Measurements from ENCODE around the gene GPR78. TPM values are rescaled to one million over a fixed set of nuclear protein-coding genes. Genes with fewer than 3 reads are reported as not detected.
A peak's percentile ranks its signal among the peaks of the same experiment; 100 is the strongest.

GPR78 gene
- total RNA-seq, 1 donor from 2014 or later: 0.54 TPM

DNA sequence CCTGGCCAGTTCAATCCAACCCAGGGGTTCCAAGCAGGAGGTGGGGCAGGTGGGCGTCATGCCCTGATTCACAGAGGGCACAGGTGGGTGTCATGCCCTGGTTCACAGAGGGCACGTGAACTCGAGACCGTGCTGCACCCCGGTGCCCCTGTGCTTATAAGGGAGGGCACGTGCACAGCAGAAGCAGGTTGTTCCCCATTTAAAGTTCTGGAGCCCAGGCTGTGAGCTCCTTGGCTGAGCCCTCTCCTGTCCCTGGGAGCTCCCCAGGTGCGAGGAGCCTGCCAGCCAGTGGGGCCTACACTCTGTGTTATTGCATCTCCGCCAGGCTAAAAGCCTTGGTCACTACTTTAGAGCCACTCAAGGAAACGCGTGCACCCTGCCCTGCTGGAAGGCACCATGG is 9.1 kb downstream of the GPR78 start:
- TF ChIP-seq, protein P1, sequence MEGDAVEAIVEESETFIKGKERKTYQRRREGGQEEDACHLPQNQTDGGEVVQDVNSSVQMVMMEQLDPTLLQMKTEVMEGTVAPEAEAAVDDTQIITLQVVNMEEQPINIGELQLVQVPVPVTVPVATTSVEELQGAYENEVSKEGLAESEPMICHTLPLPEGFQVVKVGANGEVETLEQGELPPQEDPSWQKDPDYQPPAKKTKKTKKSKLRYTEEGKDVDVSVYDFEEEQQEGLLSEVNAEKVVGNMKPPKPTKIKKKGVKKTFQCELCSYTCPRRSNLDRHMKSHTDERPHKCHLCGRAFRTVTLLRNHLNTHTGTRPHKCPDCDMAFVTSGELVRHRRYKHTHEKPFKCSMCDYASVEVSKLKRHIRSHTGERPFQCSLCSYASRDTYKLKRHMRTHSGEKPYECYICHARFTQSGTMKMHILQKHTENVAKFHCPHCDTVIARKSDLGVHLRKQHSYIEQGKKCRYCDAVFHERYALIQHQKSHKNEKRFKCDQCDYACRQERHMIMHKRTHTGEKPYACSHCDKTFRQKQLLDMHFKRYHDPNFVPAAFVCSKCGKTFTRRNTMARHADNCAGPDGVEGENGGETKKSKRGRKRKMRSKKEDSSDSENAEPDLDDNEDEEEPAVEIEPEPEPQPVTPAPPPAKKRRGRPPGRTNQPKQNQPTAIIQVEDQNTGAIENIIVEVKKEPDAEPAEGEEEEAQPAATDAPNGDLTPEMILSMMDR (IDR thresholded peaks at IDR 0.05): no peak
- Mint-ChIP-seq H3K4me1 (ENCODE audit: unreplicated experiment) (peaks cover 41% of the 10 kb centered on the region), H3K27me3 (ENCODE audit: unreplicated experiment) (peaks cover 29% of the 10 kb centered on the region), H3K9me3 (ENCODE audit: unreplicated experiment) (no peaks in the 10 kb centered on the region), H3K4me3 (ENCODE audit: unreplicated experiment) (no peak overlapping the region), H3K36me3 (ENCODE audit: unreplicated experiment) (no peaks in the 10 kb centered on the region), H3K27ac (ENCODE audit: unreplicated experiment) (peak overlapping the region; percentile 1)
- DNase-seq (ENCODE audit: extremely low spot score, unreplicated experiment): no peak

- Mint-ChIP-seq H3K4me1 (ENCODE audit: unreplicated experiment) (peaks cover 43% of the 10 kb centered on the region), H3K36me3 (ENCODE audit: unreplicated experiment) (no peaks in the 10 kb centered on the region), H3K27ac (ENCODE audit: unreplicated experiment) (peak overlapping the region; percentile 62), H3K9me3 (ENCODE audit: unreplicated experiment) (no peaks in the 10 kb centered on the region), H3K27me3 (ENCODE audit: unreplicated experiment) (peaks cover 23% of the 10 kb centered on the region), H3K4me3 (ENCODE audit: unreplicated experiment) (no peak overlapping the region)
- DNase-seq (ENCODE audit: extremely low spot score, unreplicated experiment): no peak
- TF ChIP-seq, protein P1 (IDR thresholded peaks at IDR 0.05): no peak
Observed at GRCh38 chr4:8589823-8590545, 9.8 kb downstream of the GPR78 start.

DNA sequence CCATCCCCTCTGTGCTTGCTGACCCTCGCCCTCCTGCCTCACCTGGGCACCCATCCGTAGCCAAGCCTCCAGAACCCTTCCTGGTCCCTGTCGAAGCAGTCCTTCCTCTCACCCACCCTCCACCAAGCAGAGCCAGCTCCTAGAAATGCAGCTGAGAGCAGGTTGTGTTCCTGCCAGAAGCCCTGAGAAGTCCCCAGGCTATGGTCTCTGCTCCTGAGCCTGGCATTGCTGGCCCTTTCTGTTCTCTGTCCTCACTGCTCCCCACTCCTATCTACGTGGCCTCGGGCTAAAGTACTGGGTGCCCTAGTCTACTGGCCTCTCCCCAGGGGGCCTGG is 10.3 kb downstream of the GPR78 start:
- no peak for DNase-seq (ENCODE audit: extremely low spot score, unreplicated experiment)
- Mint-ChIP-seq H3K9me3 (ENCODE audit: unreplicated experiment) (no peaks in the 10 kb centered on the region), H3K36me3 (ENCODE audit: unreplicated experiment) (no peaks in the 10 kb centered on the region), H3K27me3 (ENCODE audit: unreplicated experiment) (peaks cover 18% of the 10 kb centered on the region), H3K4me1 (ENCODE audit: unreplicated experiment) (peaks cover 43% of the 10 kb centered on the region), H3K4me3 (ENCODE audit: unreplicated experiment) (no peak overlapping the region), H3K27ac (ENCODE audit: unreplicated experiment) (peak overlapping the region; percentile 62)
- TF ChIP-seq, protein P1 (IDR thresholded peaks at IDR 0.05): no peak

GRCh38 chr4:8591114-8591513 is 10.9 kb downstream of the GPR78 start:
- Mint-ChIP-seq H3K4me1 (ENCODE audit: unreplicated experiment) (peaks cover 43% of the 10 kb centered on the region), H3K36me3 (ENCODE audit: unreplicated experiment) (no peaks in the 10 kb centered on the region), H3K9me3 (ENCODE audit: unreplicated experiment) (no peaks in the 10 kb centered on the region), H3K27me3 (ENCODE audit: unreplicated experiment) (peaks cover 16% of the 10 kb centered on the region), H3K4me3 (ENCODE audit: unreplicated experiment) (no peak overlapping the region), H3K27ac (ENCODE audit: unreplicated experiment) (no peak overlapping the region)
- TF ChIP-seq, protein P1 (IDR thresholded peaks at IDR 0.05): no peak
- no peak for DNase-seq (ENCODE audit: extremely low spot score, unreplicated experiment)

DNA sequence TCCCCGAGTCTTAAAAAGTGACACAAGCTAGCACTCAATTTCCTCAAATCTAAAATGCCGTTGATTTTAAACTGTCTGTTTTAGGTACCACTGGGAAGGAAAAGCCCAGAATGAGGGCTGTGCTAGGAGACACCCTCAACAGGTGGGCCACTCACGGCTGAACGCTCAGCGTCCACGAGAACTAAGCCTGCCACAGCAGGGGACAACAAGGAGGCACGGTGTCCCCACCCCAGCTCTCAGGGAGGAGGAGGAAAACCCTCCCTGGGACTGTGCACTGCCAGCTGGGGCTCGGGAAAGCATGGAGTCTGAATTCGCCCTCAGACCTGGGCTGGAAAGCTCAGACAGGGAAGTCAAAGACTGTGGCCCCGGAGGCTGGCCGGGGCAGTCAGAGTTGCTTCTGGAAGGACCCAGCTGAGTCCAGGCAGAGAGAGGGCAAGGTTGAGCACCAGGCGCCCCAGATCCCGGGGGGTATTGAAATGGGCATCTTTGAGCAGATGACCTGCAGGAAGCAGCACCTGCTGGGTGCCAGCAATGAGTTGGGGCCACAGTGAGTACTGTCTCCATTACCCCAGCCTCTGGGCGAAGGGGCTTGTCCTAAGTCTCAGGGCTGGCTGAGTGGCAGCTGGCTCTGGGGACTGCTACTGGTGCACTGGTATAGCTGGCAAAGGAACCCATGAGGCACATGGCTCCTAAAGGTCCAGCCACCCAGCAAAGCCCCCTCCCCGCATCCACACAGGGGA is 11.6 kb downstream of the GPR78 start:
- Mint-ChIP-seq H3K4me1 (ENCODE audit: unreplicated experiment) (peaks cover 43% of the 10 kb centered on the region), H3K4me3 (ENCODE audit: unreplicated experiment) (no peak overlapping the region), H3K36me3 (ENCODE audit: unreplicated experiment) (no peaks in the 10 kb centered on the region), H3K9me3 (ENCODE audit: unreplicated experiment) (no peaks in the 10 kb centered on the region), H3K27me3 (ENCODE audit: unreplicated experiment) (peaks cover 11% of the 10 kb centered on the region), H3K27ac (ENCODE audit: unreplicated experiment) (no peak overlapping the region)
- TF ChIP-seq, protein P1 (IDR thresholded peaks at IDR 0.05): no peak
- no peak for DNase-seq (ENCODE audit: extremely low spot score, unreplicated experiment)

Data from osteocyte (in vitro differentiated cells).